Osteocyte (in vitro differentiated cells): Measurements from ENCODE around the gene TMEM14A. TPM values are rescaled to one million over a fixed set of nuclear protein-coding genes. Genes with fewer than 3 reads are reported as not detected.
"Not testable (repeated sequence)": the region's sequence is repeated elsewhere in the genome, so short reads cannot be mapped to it uniquely, and the experiment has no call there.

Source experiments
- DNase-seq: peaks from one replicate; pipeline ENCODE4 v3.0.0; 2021; ENCODE audit warnings: mixed read lengths; ENCODE audit not compliant: unreplicated experiment; ENCODE audit errors: extremely low spot score
- H3K27ac Mint-ChIP-seq: one replicate; pipeline ENCODE4 v1.8.0; 2021; ENCODE audit warnings: mild to moderate bottlenecking, mixed read lengths; ENCODE audit not compliant: unreplicated experiment
- H3K27me3 Mint-ChIP-seq: one replicate; pipeline ENCODE4 v1.8.0; 2021; ENCODE audit warnings: mixed read lengths; ENCODE audit not compliant: unreplicated experiment
- H3K36me3 Mint-ChIP-seq: one replicate; pipeline ENCODE4 v1.8.0; 2021; ENCODE audit warnings: mixed read lengths; ENCODE audit not compliant: unreplicated experiment
- H3K4me1 Mint-ChIP-seq: one replicate; pipeline ENCODE4 v1.8.0; 2021; ENCODE audit warnings: mixed read lengths; ENCODE audit not compliant: unreplicated experiment
- H3K4me3 Mint-ChIP-seq: one replicate; pipeline ENCODE4 v1.8.0; 2021; ENCODE audit warnings: mild to moderate bottlenecking, moderate library complexity, mixed read lengths; ENCODE audit not compliant: unreplicated experiment
- H3K9me3 Mint-ChIP-seq: one replicate; pipeline ENCODE4 v1.8.0; 2021; ENCODE audit warnings: mixed read lengths; ENCODE audit not compliant: unreplicated experiment
- total RNA-seq: library from RNA; stranded (reverse); gene quantifications from 2 replicates; pipeline ENCODE4 v1.2.1, GENCODE V29; 2021
- TF ChIP-seq, protein P1 (sequence below): fragments of 200-600 bp; sonication (generic); IDR thresholded peaks from 2 replicates; pipeline ENCODE4 v1.5.0; 2021; ENCODE audit warnings: antibody characterized with exemption, mild to moderate bottlenecking, moderate library complexity

Gene TMEM14A
- total RNA-seq, 1 donor from 2014 or later = 20.4 TPM

DNA sequence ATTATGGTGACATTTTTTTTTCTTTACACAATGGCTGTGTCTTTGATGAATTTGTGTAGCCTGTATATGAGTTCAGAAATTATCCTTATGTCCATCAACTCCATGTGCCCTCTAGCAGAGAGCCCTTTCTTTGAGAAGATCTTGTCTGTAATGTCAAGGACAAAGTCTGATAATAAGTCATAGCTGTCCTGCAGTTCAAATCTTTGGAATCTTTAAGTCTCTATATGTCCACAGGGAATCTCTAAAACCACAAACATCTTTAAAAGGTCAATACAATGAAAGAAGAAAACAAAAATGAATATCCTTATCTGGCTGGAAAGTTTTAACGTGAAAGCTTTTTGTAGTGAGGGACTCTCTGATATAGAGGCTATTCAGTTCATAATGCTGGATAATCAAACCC is 16.9 kb upstream of the TMEM14A start:
- Mint-ChIP-seq H3K27me3 (no peaks in the 10 kb centered on the region), H3K27ac (no peak overlapping the region), H3K9me3 (no peaks in the 10 kb centered on the region), H3K36me3 (no peaks in the 10 kb centered on the region), H3K4me3 (no peak overlapping the region), H3K4me1 (peaks cover 19% of the 10 kb centered on the region)
- DNase-seq = no peak
- TF ChIP-seq, protein P1, sequence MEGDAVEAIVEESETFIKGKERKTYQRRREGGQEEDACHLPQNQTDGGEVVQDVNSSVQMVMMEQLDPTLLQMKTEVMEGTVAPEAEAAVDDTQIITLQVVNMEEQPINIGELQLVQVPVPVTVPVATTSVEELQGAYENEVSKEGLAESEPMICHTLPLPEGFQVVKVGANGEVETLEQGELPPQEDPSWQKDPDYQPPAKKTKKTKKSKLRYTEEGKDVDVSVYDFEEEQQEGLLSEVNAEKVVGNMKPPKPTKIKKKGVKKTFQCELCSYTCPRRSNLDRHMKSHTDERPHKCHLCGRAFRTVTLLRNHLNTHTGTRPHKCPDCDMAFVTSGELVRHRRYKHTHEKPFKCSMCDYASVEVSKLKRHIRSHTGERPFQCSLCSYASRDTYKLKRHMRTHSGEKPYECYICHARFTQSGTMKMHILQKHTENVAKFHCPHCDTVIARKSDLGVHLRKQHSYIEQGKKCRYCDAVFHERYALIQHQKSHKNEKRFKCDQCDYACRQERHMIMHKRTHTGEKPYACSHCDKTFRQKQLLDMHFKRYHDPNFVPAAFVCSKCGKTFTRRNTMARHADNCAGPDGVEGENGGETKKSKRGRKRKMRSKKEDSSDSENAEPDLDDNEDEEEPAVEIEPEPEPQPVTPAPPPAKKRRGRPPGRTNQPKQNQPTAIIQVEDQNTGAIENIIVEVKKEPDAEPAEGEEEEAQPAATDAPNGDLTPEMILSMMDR = no peak

DNA sequence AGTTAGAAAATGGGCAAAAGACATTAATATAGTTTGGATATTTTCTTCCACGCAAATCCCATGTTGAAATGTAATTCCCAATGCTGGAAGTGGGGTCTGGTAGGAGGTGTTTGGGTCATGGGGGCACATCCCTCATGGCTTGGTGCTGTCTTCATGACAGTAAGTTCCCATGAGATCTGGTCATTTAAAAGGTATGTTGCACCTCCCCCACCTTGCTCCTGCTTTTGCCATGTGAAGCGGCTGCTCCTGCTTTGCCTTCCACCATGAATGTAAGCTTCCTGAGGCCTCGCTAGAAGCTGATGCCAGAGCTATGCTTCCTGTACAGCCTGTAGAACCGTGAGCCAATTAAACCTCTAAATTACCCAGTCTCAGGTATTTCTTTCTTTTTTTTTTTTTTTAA is 16.3 kb upstream of the TMEM14A start:
- no peaks in the 10 kb centered on the region for H3K36me3 Mint-ChIP-seq
- no peak overlapping the region for H3K27ac Mint-ChIP-seq
- peaks cover 14% of the 10 kb centered on the region for H3K4me1 Mint-ChIP-seq
- H3K27me3 Mint-ChIP-seq = no peaks in the 10 kb centered on the region
- TF ChIP-seq, protein P1 = no peak
- no peak overlapping the region for H3K4me3 Mint-ChIP-seq
- no peak for DNase-seq
- H3K9me3 Mint-ChIP-seq = no peaks in the 10 kb centered on the region

DNA sequence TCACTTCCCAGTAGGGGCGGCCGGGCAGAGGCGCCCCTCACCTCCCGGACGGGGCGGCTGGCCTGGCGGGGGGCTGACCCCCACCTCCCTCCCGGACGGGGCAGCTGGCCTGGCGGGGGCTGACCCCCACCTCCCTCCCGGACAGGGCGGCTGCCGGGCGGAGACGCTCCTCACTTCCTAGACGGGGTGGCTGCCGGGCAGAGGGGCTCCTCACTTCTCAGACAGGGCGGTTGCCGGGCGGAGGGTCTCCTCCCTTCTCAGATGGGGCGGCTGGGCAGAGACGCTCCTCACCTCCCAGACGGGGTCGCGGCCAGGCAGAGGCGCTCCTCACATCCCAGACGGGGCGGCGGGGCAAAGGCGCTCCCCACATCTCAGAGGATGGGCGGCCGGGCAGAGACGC is 15.0 kb upstream of the TMEM14A start:
- H3K9me3 Mint-ChIP-seq, H3K4me1 Mint-ChIP-seq, H3K36me3 Mint-ChIP-seq, H3K27me3 Mint-ChIP-seq, H3K4me3 Mint-ChIP-seq, DNase-seq, H3K27ac Mint-ChIP-seq: not testable (repeated sequence)

DNA sequence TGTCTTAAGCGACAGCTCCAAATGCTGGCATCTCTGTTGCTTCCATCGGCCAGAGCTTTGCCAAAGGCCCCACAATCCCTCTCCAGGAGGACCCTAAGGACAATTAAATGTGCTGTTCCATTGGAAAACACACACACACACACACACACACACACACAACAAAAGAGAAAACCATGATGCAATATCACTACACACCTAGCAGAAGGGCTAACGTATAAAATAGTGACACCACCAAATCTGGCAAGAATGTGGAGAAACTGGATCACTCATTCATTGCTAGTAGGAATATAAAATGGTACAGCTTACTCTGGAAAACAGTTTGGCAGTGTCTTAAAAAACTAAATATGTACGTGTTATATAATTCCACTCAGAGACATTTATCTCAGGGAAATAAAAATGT is 13.0 kb upstream of the TMEM14A start:
- Mint-ChIP-seq H3K9me3 (no peaks in the 10 kb centered on the region), H3K4me3 (no peak overlapping the region), H3K27me3 (no peaks in the 10 kb centered on the region), H3K36me3 (no peaks in the 10 kb centered on the region), H3K27ac (no peak overlapping the region), H3K4me1 (peaks cover 7% of the 10 kb centered on the region)
- no peak for DNase-seq
- TF ChIP-seq, protein P1 = no peak

DNA sequence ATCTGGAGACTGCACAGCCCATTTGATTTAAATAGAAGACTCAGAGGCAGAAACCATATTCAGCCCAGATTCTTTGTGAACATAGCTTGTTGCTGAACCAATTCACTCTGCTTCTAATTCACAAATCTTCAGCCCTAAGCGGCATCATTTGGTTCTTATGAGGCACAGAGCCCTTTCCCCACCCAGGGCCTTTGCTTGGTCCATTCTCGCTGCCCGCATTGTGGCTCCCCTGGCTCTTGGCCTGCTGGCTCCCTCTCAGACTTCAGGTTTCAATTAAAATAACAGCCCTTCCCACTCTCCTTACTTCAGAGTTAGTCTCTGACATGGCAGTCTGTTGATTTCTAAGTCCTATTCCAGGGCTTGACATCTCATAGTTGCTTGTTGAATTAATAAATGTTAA is 9.4 kb upstream of the TMEM14A start:
- TF ChIP-seq, protein P1 = no peak
- peaks cover 7% of the 10 kb centered on the region for H3K4me1 Mint-ChIP-seq
- H3K27me3 Mint-ChIP-seq = no peaks in the 10 kb centered on the region
- H3K27ac Mint-ChIP-seq = no peak overlapping the region
- no peaks in the 10 kb centered on the region for H3K36me3 Mint-ChIP-seq
- no peaks in the 10 kb centered on the region for H3K9me3 Mint-ChIP-seq
- DNase-seq = no peak
- no peak overlapping the region for H3K4me3 Mint-ChIP-seq

DNA sequence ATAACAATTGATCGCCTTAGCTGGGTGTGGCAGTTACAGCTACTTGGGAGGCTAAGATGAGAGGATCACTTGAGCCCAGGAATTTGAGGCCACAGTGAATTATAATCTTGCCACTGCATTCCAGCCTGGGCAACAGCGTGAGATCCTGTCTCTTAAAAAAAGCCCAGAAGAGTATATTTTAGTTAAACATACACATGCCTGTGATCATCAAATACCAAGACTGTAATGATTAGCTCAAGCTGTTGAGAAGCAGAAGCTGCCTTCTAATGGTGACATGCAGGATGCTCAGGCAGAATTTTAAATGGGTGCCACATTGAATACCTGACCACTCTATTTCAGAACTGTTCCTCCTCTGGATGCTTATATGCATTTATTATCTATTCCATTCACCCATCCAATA is 8.9 kb upstream of the TMEM14A start:
- Mint-ChIP-seq H3K27ac (no peak overlapping the region), H3K36me3 (no peaks in the 10 kb centered on the region), H3K27me3 (no peaks in the 10 kb centered on the region), H3K4me1 (peaks cover 7% of the 10 kb centered on the region), H3K4me3 (no peak overlapping the region), H3K9me3 (no peaks in the 10 kb centered on the region)
- no peak for DNase-seq
- TF ChIP-seq, protein P1 = no peak
